ENCODE measurements around the gene ZNF765.

GRCh38 chr19:53471916-53472315 lies 77.0 kb downstream of the ZNF765 start:
- no peak for TF ChIP-seq CTCF (IDR thresholded peaks at IDR 0.05; ENCODE audit: poor library complexity, severe bottlenecking)
- TF ChIP-seq EZH2 (IDR thresholded peaks at IDR 0.05; ENCODE audit: borderline replicate concordance, insufficient read depth, low read length, poor library complexity, severe bottlenecking): no peak

Data from neural cell (in vitro differentiated cells).